T-helper 1 cell treated with Interleukin-12 subunit alpha and Interleukin-12 subunit beta and Interleukin-4 antibody, amounts not matched to agents 30 μg/mL and 1 μg/mL, for 36 hours (primary cell): Measurements from ENCODE around the gene FITM1.

Experiments
- H3K27ac Mint-ChIP-seq: one replicate; pipeline ENCODE4 v1.8.0; 2021; ENCODE audit warnings: mild to moderate bottlenecking, mixed read lengths
- H3K27me3 Mint-ChIP-seq: one replicate; pipeline ENCODE4 v1.8.0; 2021; ENCODE audit warnings: low read depth, mixed read lengths
- H3K36me3 Mint-ChIP-seq: one replicate; pipeline ENCODE4 v1.8.0; 2021; ENCODE audit warnings: low read depth, mixed read lengths
- H3K4me1 Mint-ChIP-seq: one replicate; pipeline ENCODE4 v1.8.0; 2021; ENCODE audit warnings: low read depth, mixed read lengths
- H3K4me3 Mint-ChIP-seq: one replicate; pipeline ENCODE4 v1.8.0; 2021; ENCODE audit warnings: mild to moderate bottlenecking, moderate library complexity, mixed read lengths
- H3K9me3 Mint-ChIP-seq: one replicate; pipeline ENCODE4 v1.8.0; 2021; ENCODE audit warnings: mixed read lengths

FITM1 gene

GRCh38 chr14:24136684-24137528, 6.4 kb downstream of the FITM1 start:
- no peaks in the 10 kb centered on the region for H3K27me3 Mint-ChIP-seq
- H3K36me3 Mint-ChIP-seq = peaks cover 38% of the 10 kb centered on the region
- peaks cover 49% of the 10 kb centered on the region for H3K4me1 Mint-ChIP-seq
- H3K27ac Mint-ChIP-seq = peak overlapping the region; percentile 91
- no peaks in the 10 kb centered on the region for H3K9me3 Mint-ChIP-seq
- H3K4me3 Mint-ChIP-seq = peak overlapping the region; percentile 95

GRCh38 chr14:24137529-24138395, 7.3 kb downstream of the FITM1 start:
- Mint-ChIP-seq H3K4me3 (peak overlapping the region; percentile 95), H3K9me3 (no peaks in the 10 kb centered on the region), H3K36me3 (peaks cover 39% of the 10 kb centered on the region), H3K4me1 (peaks cover 47% of the 10 kb centered on the region), H3K27ac (peak overlapping the region; percentile 65), H3K27me3 (no peaks in the 10 kb centered on the region)

- Mint-ChIP-seq H3K4me1 (peaks cover 51% of the 10 kb centered on the region), H3K9me3 (no peaks in the 10 kb centered on the region), H3K4me3 (peak overlapping the region; percentile 69), H3K36me3 (peaks cover 43% of the 10 kb centered on the region), H3K27me3 (no peaks in the 10 kb centered on the region), H3K27ac (peak overlapping the region; percentile 47)
Measured at GRCh38 chr14:24138396-24139271, 8.2 kb downstream of the FITM1 start.

- H3K4me1 Mint-ChIP-seq = peaks cover 55% of the 10 kb centered on the region
- no peaks in the 10 kb centered on the region for H3K27me3 Mint-ChIP-seq
- peak overlapping the region; percentile 69 for H3K4me3 Mint-ChIP-seq
- no peaks in the 10 kb centered on the region for H3K9me3 Mint-ChIP-seq
- peaks cover 50% of the 10 kb centered on the region for H3K36me3 Mint-ChIP-seq
- peak overlapping the region; percentile 47 for H3K27ac Mint-ChIP-seq
Measured at GRCh38 chr14:24139272-24139934, 8.9 kb downstream of the FITM1 start.

- peaks cover 61% of the 10 kb centered on the region for H3K4me1 Mint-ChIP-seq
- no peaks in the 10 kb centered on the region for H3K9me3 Mint-ChIP-seq
- no peaks in the 10 kb centered on the region for H3K27me3 Mint-ChIP-seq
- peaks cover 64% of the 10 kb centered on the region for H3K36me3 Mint-ChIP-seq
- peak within 1 kb of the TSS; percentile 99 for H3K4me3 Mint-ChIP-seq
- H3K27ac Mint-ChIP-seq = peak within 1 kb of the TSS; percentile 96
Measured at GRCh38 chr14:24141097-24141880, 10.8 kb downstream of the FITM1 start, which contains the start of gene EMC9. TSS of gene EMC9 (minus strand) at chr14:24141591. CDS start at chr14:24141304, 287 bp downstream.

- Mint-ChIP-seq H3K27ac (peak overlapping the region; percentile 59), H3K27me3 (no peaks in the 10 kb centered on the region), H3K9me3 (no peaks in the 10 kb centered on the region), H3K4me3 (no peak overlapping the region), H3K36me3 (peaks cover 58% of the 10 kb centered on the region), H3K4me1 (peaks cover 51% of the 10 kb centered on the region)
Measured at GRCh38 chr14:24143511-24143910, 13.1 kb downstream of the FITM1 start.

GRCh38 chr14:24144451-24144850, 14.0 kb downstream of the FITM1 start:
- H3K4me3 Mint-ChIP-seq = peak overlapping the region; percentile 49
- H3K27ac Mint-ChIP-seq = peak overlapping the region; percentile 66
- H3K36me3 Mint-ChIP-seq = peaks cover 57% of the 10 kb centered on the region
- H3K4me1 Mint-ChIP-seq = peaks cover 50% of the 10 kb centered on the region
- H3K27me3 Mint-ChIP-seq = no peaks in the 10 kb centered on the region
- H3K9me3 Mint-ChIP-seq = no peaks in the 10 kb centered on the region

GRCh38 chr14:24145219-24145618, 14.8 kb downstream of the FITM1 start:
- H3K27me3 Mint-ChIP-seq = no peaks in the 10 kb centered on the region
- H3K9me3 Mint-ChIP-seq = no peaks in the 10 kb centered on the region
- peaks cover 49% of the 10 kb centered on the region for H3K4me1 Mint-ChIP-seq
- peak overlapping the region; percentile 99 for H3K27ac Mint-ChIP-seq
- H3K36me3 Mint-ChIP-seq = peaks cover 56% of the 10 kb centered on the region
- H3K4me3 Mint-ChIP-seq = peak overlapping the region; percentile 99

GRCh38 chr14:24145690-24146452, 15.4 kb downstream of the FITM1 start:
- H3K27me3 Mint-ChIP-seq = no peaks in the 10 kb centered on the region
- H3K27ac Mint-ChIP-seq = peak overlapping the region; percentile 99
- peak overlapping the region; percentile 99 for H3K4me3 Mint-ChIP-seq
- H3K36me3 Mint-ChIP-seq = peaks cover 60% of the 10 kb centered on the region
- peaks cover 52% of the 10 kb centered on the region for H3K4me1 Mint-ChIP-seq
- no peaks in the 10 kb centered on the region for H3K9me3 Mint-ChIP-seq

GRCh38 chr14:24146453-24146977, 16.1 kb downstream of the FITM1 start, which contains the start of gene PSME2:
TSS of gene PSME2 (minus strand) at chr14:24146610. CDS start at chr14:24146581, 29 bp downstream.
- peak within 1 kb of the TSS; percentile 99 for H3K27ac Mint-ChIP-seq
- H3K4me1 Mint-ChIP-seq = peaks cover 51% of the 10 kb centered on the region
- H3K27me3 Mint-ChIP-seq = no peaks in the 10 kb centered on the region
- H3K4me3 Mint-ChIP-seq = peak within 1 kb of the TSS; percentile 99
- H3K9me3 Mint-ChIP-seq = no peaks in the 10 kb centered on the region
- H3K36me3 Mint-ChIP-seq = peaks cover 62% of the 10 kb centered on the region

- Mint-ChIP-seq H3K4me1 (peaks cover 47% of the 10 kb centered on the region), H3K36me3 (peaks cover 67% of the 10 kb centered on the region), H3K27me3 (no peaks in the 10 kb centered on the region), H3K27ac (peak within 1 kb of the TSS; percentile 99), H3K9me3 (no peaks in the 10 kb centered on the region), H3K4me3 (peak within 1 kb of the TSS; percentile 99)
Measured at GRCh38 chr14:24146978-24147760, 16.7 kb downstream of the FITM1 start, which contains the start of gene RNF31. TSS of gene RNF31 (plus strand) at chr14:24147498. CDS start at chr14:24147699, 201 bp downstream.
